ENCODE data around the gene ADORA2B.

Gene ADORA2B

DNA sequence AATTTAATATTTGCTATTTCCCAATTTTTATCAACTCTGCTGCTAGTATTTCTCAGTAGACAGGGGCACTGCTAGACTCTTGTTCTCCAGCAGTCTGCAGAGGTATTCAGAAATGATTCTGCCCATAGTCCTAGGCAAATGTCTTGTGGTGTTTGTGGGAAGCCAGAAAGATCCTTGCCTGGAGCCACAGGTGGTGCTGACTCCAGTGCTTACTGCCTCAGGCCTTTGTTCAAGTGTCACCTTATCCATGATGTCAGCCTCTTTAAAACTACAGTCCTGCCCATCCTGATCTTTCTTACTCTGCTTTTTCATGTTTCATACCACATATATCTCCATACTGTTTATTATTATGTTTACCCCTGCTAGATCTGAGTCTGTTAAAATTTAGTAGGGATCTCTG, 28.1 kb downstream of the ADORA2B start:
- Histone ChIP-seq H3K9me3 (ENCODE audit: insufficient read depth, low read length) (no peaks in the 10 kb centered on the region), H3K9me2 (replicated peaks; ENCODE audit: insufficient read depth, low read length) (no peaks in the 10 kb centered on the region), H3K79me2 (ENCODE audit: insufficient read depth, low read length) (no peaks in the 10 kb centered on the region), H3K27ac (ENCODE audit: low read depth, low read length) (no peak overlapping the region), H3K36me3 (ENCODE audit: low read length) (no peaks in the 10 kb centered on the region), H3F3A (ENCODE audit: insufficient read depth) (no peaks in the 10 kb centered on the region), H3K27me3 (ENCODE audit: low read length) (no peaks in the 10 kb centered on the region), H3K9ac (ENCODE audit: low read length) (no peak overlapping the region), H4K20me1 (ENCODE audit: low read depth, low read length) (no peaks in the 10 kb centered on the region), H3K4me2 (ENCODE audit: low read depth, low read length, poor library complexity, severe bottlenecking) (no peak overlapping the region), H3K4me3 (ENCODE audit: insufficient read depth, low read length, poor library complexity, severe bottlenecking) (no peak overlapping the region), H2AFZ (ENCODE audit: low read depth, low read length, severe bottlenecking) (no peak overlapping the region)
- TF ChIP-seq, protein P1, sequence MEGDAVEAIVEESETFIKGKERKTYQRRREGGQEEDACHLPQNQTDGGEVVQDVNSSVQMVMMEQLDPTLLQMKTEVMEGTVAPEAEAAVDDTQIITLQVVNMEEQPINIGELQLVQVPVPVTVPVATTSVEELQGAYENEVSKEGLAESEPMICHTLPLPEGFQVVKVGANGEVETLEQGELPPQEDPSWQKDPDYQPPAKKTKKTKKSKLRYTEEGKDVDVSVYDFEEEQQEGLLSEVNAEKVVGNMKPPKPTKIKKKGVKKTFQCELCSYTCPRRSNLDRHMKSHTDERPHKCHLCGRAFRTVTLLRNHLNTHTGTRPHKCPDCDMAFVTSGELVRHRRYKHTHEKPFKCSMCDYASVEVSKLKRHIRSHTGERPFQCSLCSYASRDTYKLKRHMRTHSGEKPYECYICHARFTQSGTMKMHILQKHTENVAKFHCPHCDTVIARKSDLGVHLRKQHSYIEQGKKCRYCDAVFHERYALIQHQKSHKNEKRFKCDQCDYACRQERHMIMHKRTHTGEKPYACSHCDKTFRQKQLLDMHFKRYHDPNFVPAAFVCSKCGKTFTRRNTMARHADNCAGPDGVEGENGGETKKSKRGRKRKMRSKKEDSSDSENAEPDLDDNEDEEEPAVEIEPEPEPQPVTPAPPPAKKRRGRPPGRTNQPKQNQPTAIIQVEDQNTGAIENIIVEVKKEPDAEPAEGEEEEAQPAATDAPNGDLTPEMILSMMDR (IDR thresholded peaks at IDR 0.05; ENCODE audit: insufficient read depth, low read length, poor library complexity, severe bottlenecking) = no peak
- no peak for TF ChIP-seq EZH2phosphoT487 (conservative IDR thresholded peaks at IDR 0.05; ENCODE audit: low read length)

DNA sequence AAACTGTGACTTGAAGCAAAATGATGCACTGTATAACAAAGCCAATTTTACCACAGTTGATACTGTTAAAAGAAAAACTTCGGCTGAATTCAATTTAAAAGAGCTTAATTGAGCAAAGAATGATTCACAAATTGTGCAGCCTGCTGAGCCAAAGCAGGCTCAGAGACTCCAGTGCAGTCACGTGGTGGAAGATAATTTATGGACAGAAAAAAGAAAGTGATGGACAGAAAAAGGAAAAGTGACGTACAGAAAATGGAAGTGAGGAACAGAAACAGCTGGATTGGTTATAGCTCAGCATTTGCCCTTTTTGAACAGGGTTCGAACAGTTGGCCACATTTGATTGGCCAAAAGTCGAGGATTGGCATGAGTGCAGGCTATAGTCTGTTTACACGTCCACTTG, 28.9 kb downstream of the ADORA2B start:
- TF ChIP-seq EZH2phosphoT487 (conservative IDR thresholded peaks at IDR 0.05; ENCODE audit: low read length) = no peak
- TF ChIP-seq, protein P1 (IDR thresholded peaks at IDR 0.05; ENCODE audit: insufficient read depth, low read length, poor library complexity, severe bottlenecking) = no peak
- no peak overlapping the region for H3K4me3 ChIP-seq (ENCODE audit: insufficient read depth, low read length, poor library complexity, severe bottlenecking)
- no peak overlapping the region for H3K4me2 ChIP-seq (ENCODE audit: low read depth, low read length, poor library complexity, severe bottlenecking)
- no peaks in the 10 kb centered on the region for H3F3A ChIP-seq (ENCODE audit: insufficient read depth)
- no peaks in the 10 kb centered on the region for H3K9me2 ChIP-seq (replicated peaks; ENCODE audit: insufficient read depth, low read length)
- no peaks in the 10 kb centered on the region for H3K27me3 ChIP-seq (ENCODE audit: low read length)
- H3K79me2 ChIP-seq (ENCODE audit: insufficient read depth, low read length) = no peaks in the 10 kb centered on the region
- no peaks in the 10 kb centered on the region for H4K20me1 ChIP-seq (ENCODE audit: low read depth, low read length)
- no peak overlapping the region for H3K27ac ChIP-seq (ENCODE audit: low read depth, low read length)
- H2AFZ ChIP-seq (ENCODE audit: low read depth, low read length, severe bottlenecking) = no peak overlapping the region
- H3K36me3 ChIP-seq (ENCODE audit: low read length) = no peaks in the 10 kb centered on the region
- no peak overlapping the region for H3K9ac ChIP-seq (ENCODE audit: low read length)
- no peaks in the 10 kb centered on the region for H3K9me3 ChIP-seq (ENCODE audit: insufficient read depth, low read length)

DNA sequence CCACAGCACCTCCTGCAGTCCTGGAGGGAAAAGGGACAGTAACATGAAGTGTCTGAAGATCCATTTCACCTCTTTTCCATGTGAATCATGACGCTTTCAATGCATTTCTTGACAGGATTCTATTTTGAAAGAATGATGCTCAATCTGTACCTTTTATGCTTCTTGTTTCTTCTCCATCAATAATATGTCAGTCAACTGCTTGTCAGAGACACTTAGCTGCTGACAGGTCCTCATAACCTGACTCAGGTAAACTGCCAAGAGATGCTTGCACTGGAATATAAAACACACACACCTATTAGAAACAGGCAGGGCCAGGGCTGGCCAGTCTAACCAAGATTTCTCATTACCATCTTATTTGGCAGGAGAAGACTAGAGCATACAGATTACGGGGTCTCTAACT, 33.0 kb downstream of the ADORA2B start:
- H3F3A ChIP-seq (ENCODE audit: insufficient read depth) = no peaks in the 10 kb centered on the region
- no peak overlapping the region for H2AFZ ChIP-seq (ENCODE audit: low read depth, low read length, severe bottlenecking)
- no peaks in the 10 kb centered on the region for H4K20me1 ChIP-seq (ENCODE audit: low read depth, low read length)
- H3K9me3 ChIP-seq (ENCODE audit: insufficient read depth, low read length) = no peaks in the 10 kb centered on the region
- no peak overlapping the region for H3K9ac ChIP-seq (ENCODE audit: low read length)
- H3K36me3 ChIP-seq (ENCODE audit: low read length) = no peaks in the 10 kb centered on the region
- H3K27me3 ChIP-seq (ENCODE audit: low read length) = no peaks in the 10 kb centered on the region
- no peaks in the 10 kb centered on the region for H3K9me2 ChIP-seq (replicated peaks; ENCODE audit: insufficient read depth, low read length)
- no peak overlapping the region for H3K4me3 ChIP-seq (ENCODE audit: insufficient read depth, low read length, poor library complexity, severe bottlenecking)
- no peak overlapping the region for H3K4me2 ChIP-seq (ENCODE audit: low read depth, low read length, poor library complexity, severe bottlenecking)
- no peaks in the 10 kb centered on the region for H3K79me2 ChIP-seq (ENCODE audit: insufficient read depth, low read length)
- TF ChIP-seq, protein P1 (IDR thresholded peaks at IDR 0.05; ENCODE audit: insufficient read depth, low read length, poor library complexity, severe bottlenecking) = no peak
- no peak for TF ChIP-seq EZH2phosphoT487 (conservative IDR thresholded peaks at IDR 0.05; ENCODE audit: low read length)
- H3K27ac ChIP-seq (ENCODE audit: low read depth, low read length) = no peak overlapping the region

Measured in SU-DHL-6 (cell line).